A673 (cell line): Measurements from ENCODE around the gene MOB3A. TPM values are rescaled to one million over a fixed set of nuclear protein-coding genes. Genes with fewer than 3 reads are reported as not detected.

Experiments used
- BruUV-seq: library from RNA; stranded (reverse); fragments of 400-500 nt; replicated peaks from 2 replicates; lab custom pipeline; 2021; lab: Mats Ljungman, UMichigan
- CTCF ChIA-PET: fragments of 300-600 bp; sonication (Branson Sonifier 250); formaldehyde crosslinking; loops from one replicate; lab custom pipeline; 2022; ENCODE audit warnings: antibody characterized with exemption; lab: Charles Lee
- POLR2A ChIA-PET: fragments of 300-600 bp; sonication (Branson Sonifier 250); formaldehyde crosslinking; loops from one replicate; lab custom pipeline; 2022; ENCODE audit warnings: antibody characterized with exemption; ENCODE audit not compliant: low non-redundant PET; lab: Charles Lee
- DNase-seq: peaks from one replicate; pipeline ENCODE4 v3.0.0-alpha.2; 2015; ENCODE audit warnings: low spot score
- H3K27ac ChIP-seq: fragments of 200-600 bp; sonication (generic); 2 replicates; pipeline ENCODE4 v1.5.1; 2016; ENCODE audit warnings: mixed run types, low read depth, mild to moderate bottlenecking, mixed read lengths, antibody characterized with exemption, low read length; ENCODE audit not compliant: poor library complexity, severe bottlenecking
- H3K27me3 ChIP-seq: fragments of 200-600 bp; sonication (generic); replicated peaks from 2 replicates; pipeline ENCODE4 v1.6.1; 2017; ENCODE audit warnings: mixed run types, low read depth, mild to moderate bottlenecking, mixed read lengths, antibody characterized with exemption, low read length; ENCODE audit not compliant: insufficient read depth, poor library complexity
- H3K36me3 ChIP-seq: fragments of 200-600 bp; sonication (generic); 2 replicates; pipeline ENCODE4 v1.6.1; 2016; ENCODE audit warnings: mixed run types, mild to moderate bottlenecking, mixed read lengths, antibody characterized with exemption, low read length; ENCODE audit not compliant: insufficient read depth, poor library complexity, severe bottlenecking
- H3K4me1 ChIP-seq: fragments of 200-600 bp; sonication (generic); 2 replicates; pipeline ENCODE4 v1.6.1; 2017; ENCODE audit warnings: mixed run types, mild to moderate bottlenecking, mixed read lengths, antibody characterized with exemption, low read length; ENCODE audit not compliant: insufficient read depth, poor library complexity, severe bottlenecking
- H3K4me3 ChIP-seq: fragments of 200-600 bp; sonication (generic); 2 replicates; pipeline ENCODE4 v1.5.1; 2016; ENCODE audit warnings: low read depth, mixed run types, mild to moderate bottlenecking, mixed read lengths, low read length; ENCODE audit not compliant: poor library complexity, severe bottlenecking
- H3K9me3 ChIP-seq: fragments of 200-600 bp; sonication (generic); 2 replicates; pipeline ENCODE4 v1.6.1; 2016; ENCODE audit warnings: mixed run types, low read depth, mild to moderate bottlenecking, mixed read lengths, antibody characterized with exemption, low read length; ENCODE audit not compliant: poor library complexity, severe bottlenecking
- EZH2 ChIP-seq: fragments of 200-600 bp; sonication (generic); IDR thresholded peaks from 2 replicates; pipeline ENCODE4 v1.6.1; 2017; ENCODE audit warnings: borderline replicate concordance, low read depth, mild to moderate bottlenecking, mixed read lengths, antibody characterized with exemption, low read length; ENCODE audit not compliant: poor library complexity, severe bottlenecking
- intact Hi-C: fragments of 100-400 bp; cut with micrococcal nuclease; formaldehyde crosslinking; loops from one replicate; pipeline ENCODE4 v1.10.0; 2022; ENCODE audit not compliant: unreplicated experiment
- total RNA-seq: library from RNA; stranded (reverse); gene quantifications from 2 replicates; pipeline ENCODE4 v1.2.3, GENCODE V29; 2021
- TF ChIP-seq, protein P1 (sequence below): fragments of 300-800, 200-600 bp; sonication (generic); conservative IDR thresholded peaks from 2 replicates; pipeline ENCODE4 v1.5.1; 2017; ENCODE audit warnings: low read depth, mild to moderate bottlenecking, antibody characterized with exemption, low read length, moderate library complexity, mixed read lengths

Gene MOB3A
- total RNA-seq, 1 experiment from 2014 or later = 40.7 TPM

DNA sequence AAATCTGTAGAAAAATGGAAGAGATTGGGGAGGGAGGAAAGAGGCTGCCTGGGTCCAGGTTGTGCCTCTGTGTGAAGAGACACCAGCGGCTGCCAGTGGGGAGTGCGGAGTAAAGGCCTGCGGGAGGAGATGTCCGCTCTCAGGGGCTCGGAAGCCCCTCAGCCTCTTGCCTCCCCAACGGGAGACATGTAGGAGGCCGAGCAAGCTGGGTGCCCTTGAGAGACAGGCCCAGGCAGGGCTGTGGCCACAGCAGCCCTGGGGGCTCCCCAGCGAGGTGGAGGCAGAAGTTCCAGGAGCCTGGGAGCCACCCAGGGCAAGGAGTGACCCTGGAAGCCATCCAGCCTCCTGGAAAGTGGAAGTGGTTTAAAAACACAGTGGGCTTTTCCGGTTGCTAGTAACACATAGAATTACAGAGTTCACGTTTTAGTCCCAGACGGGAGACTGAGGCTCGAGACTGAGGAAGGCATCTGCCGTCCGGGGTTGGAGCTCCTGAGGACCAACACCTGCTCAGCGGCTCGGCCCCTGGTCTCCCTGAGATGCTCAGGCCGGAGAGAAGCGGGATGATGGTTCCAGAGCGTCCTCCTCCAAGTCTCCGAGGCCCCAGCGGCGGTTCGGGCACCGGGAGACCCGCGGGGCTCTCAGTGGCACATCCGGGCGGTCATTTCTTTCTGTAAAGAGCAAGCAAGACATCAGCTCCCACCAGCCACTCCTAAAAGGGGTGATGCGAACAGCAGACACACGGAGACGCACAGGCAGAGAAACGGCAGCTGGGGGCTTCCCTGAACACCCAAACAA is 23.2 kb downstream of the MOB3A start:
- intact Hi-C loops = no loop called here
- no TSS peak for BruUV-seq
- Histone ChIP-seq H3K27ac (no peak overlapping the region), H3K36me3 (peaks cover 23% of the 10 kb centered on the region), H3K27me3 (no peaks in the 10 kb centered on the region), H3K4me1 (no peaks in the 10 kb centered on the region), H3K9me3 (no peaks in the 10 kb centered on the region), H3K4me3 (no peak overlapping the region)
- POLR2A ChIA-PET = no interaction called here
- CTCF ChIA-PET = interaction anchor here (0.7 kb wide), 1 partner anchor 142 kb away, joined by 3 read pairs; no protein-coding TSS in a partner anchor
- no peak for TF ChIP-seq EZH2
- TF ChIP-seq, protein P1, sequence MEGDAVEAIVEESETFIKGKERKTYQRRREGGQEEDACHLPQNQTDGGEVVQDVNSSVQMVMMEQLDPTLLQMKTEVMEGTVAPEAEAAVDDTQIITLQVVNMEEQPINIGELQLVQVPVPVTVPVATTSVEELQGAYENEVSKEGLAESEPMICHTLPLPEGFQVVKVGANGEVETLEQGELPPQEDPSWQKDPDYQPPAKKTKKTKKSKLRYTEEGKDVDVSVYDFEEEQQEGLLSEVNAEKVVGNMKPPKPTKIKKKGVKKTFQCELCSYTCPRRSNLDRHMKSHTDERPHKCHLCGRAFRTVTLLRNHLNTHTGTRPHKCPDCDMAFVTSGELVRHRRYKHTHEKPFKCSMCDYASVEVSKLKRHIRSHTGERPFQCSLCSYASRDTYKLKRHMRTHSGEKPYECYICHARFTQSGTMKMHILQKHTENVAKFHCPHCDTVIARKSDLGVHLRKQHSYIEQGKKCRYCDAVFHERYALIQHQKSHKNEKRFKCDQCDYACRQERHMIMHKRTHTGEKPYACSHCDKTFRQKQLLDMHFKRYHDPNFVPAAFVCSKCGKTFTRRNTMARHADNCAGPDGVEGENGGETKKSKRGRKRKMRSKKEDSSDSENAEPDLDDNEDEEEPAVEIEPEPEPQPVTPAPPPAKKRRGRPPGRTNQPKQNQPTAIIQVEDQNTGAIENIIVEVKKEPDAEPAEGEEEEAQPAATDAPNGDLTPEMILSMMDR = no peak
- no peak for DNase-seq

DNA sequence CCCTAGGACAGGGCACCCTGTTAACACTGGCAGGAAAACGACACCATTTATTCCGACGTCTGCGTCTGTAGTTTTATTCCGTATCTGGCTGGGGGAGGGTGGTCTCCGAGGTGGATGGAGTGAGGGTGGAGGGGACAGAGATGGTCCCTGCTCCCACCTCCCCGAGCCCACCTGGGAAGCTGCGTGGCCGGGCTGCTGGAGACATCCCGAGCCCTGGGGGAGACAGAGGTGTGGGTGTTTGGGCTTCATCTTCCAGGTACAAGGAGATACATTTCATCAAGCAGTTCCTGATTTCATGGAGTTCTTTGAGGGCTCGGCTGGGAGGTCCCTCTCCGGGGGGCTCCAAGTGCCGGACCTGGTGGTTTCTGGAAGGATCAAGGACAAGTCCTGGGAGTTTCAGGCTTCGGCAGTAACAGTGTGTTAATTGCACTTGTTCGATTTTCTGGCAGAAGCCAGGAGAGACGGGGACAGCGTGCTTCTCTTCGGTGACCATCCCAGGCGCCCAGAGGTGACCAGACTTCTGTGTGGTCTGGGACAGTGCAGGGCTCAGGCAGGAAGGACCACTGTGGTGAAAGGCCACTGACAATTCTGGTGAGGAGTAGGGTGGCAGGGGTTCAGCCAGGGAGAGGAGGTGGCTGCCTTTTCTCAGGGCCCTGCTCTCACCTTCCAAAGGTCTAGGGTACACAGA is 25.0 kb downstream of the MOB3A start:
- BruUV-seq = TSS peak; percentile 83
- TF ChIP-seq, protein P1 = no peak

DNA sequence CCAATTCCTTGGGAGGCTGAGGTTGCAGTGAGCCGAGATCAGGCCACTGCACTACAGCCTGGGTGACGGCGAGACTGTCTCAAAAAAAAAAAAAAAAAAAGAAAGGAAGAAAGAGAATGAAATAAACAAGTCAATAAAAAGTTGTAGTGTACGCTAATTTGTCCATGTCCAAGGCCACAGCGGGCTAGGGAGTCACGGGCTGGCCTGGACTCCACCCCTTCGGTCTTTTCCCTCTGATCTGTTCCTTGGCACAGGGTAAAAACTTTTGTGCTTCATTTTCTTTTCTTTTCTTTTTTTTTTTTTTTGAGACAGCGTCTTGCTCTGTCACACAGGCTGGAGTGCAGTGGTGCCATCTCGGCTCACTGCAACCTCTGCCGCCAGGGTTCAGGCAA is 25.7 kb downstream of the MOB3A start:
- ChIA-PET POLR2A (no interaction called here), CTCF (interaction anchor here (0.6 to 1.1 kb wide), 6 partner anchors 46 to 155 kb away, joined by 3 to 6 read pairs (median 4); no protein-coding TSS in a partner anchor)

More for the DNA sequence above, 25.0 kb downstream of the MOB3A start:
- Histone ChIP-seq H3K27me3 (no peaks in the 10 kb centered on the region), H3K27ac (no peak overlapping the region), H3K4me1 (no peaks in the 10 kb centered on the region), H3K36me3 (peaks cover 16% of the 10 kb centered on the region), H3K9me3 (no peaks in the 10 kb centered on the region), H3K4me3 (no peak overlapping the region)
- POLR2A ChIA-PET = no interaction called here
- DNase-seq = no peak
- intact Hi-C loops = no loop called here
- CTCF ChIA-PET = interaction anchor here (0.7 to 1.1 kb wide), 2 partner anchors 109 to 155 kb away, joined by 4 to 6 read pairs; no protein-coding TSS in a partner anchor

More for the DNA sequence above, 25.7 kb downstream of the MOB3A start:
- intact Hi-C loops = no loop called here
- Histone ChIP-seq H3K4me1 (no peaks in the 10 kb centered on the region), H3K27me3 (no peaks in the 10 kb centered on the region), H3K9me3 (no peaks in the 10 kb centered on the region), H3K27ac (no peak overlapping the region), H3K4me3 (no peak overlapping the region), H3K36me3 (peaks cover 15% of the 10 kb centered on the region)
- BruUV-seq = no TSS peak
- DNase-seq = no peak
- TF ChIP-seq EZH2 = no peak
- TF ChIP-seq, protein P1 = no peak
